ENCODE data around the gene CCDC159. TPM values are rescaled to one million over a fixed set of nuclear protein-coding genes. Genes with fewer than 3 reads are reported as not detected.
A peak's percentile ranks its signal among the peaks of the same experiment; 100 is the strongest.

The CCDC159 gene
- total and polyA plus RNA-seq, 2 of the 13 experiments (the other 11 are each of a cell fraction or from before 2014, with no cell fraction given): 1.7 to 6.3 TPM

- H3K27me3 ChIP-seq (ENCODE audit: control insufficient read depth in 1 of 2, insufficient read depth in 2 of 2, low read length in 2 of 2): no peaks in the 10 kb centered on the region
- peak; percentile 67 for FAIRE-seq
- H3K9me3 ChIP-seq (ENCODE audit: low read length): no peaks in the 10 kb centered on the region
- 22% methylated on average over 17 of the region's 53 CpGs for WGBS (ENCODE audit: low lambda C conversion rate)
- ATAC-seq: peak; percentile 86
- peak within 1 kb of the TSS; percentile 67 to 81 (median 81) for H3K4me3 ChIP-seq (replicated peaks in 1 of 3; ENCODE audit: insufficient read depth in 1 of 3, low read depth in 2 of 3, low read length in 3 of 3)
- H2AFZ ChIP-seq (ENCODE audit: low read length): peak within 1 kb of the TSS; percentile 80
- H3K36me3 ChIP-seq (replicated peaks in 1 of 2; ENCODE audit: control insufficient read depth in 1 of 2, insufficient read depth in 2 of 2, low read length in 2 of 2): peaks cover 0 to 2% of the 10 kb centered on the region in 2 experiments; a peak in 1 of 5 replicates
- no TSS peak for BruUV-seq (replicated peaks)
- DNase-seq (ENCODE audit: low spot score): peak; percentile 71
- no peaks in the 10 kb centered on the region for H3K79me2 ChIP-seq (ENCODE audit: insufficient read depth, low read length)
- peaks cover 35% of the 10 kb centered on the region for H3K4me1 ChIP-seq (ENCODE audit: insufficient read depth, low read length)
- H3K4me2 ChIP-seq (ENCODE audit: low read depth, low read length): peak within 1 kb of the TSS; percentile 97
- in situ Hi-C loops (cut with HindIII; ENCODE audit: extremely low pct_ligation_motif_present, low pct_unique_long_range_greater_than_20kb) (no loop called here), intact Hi-C loops (cut with micrococcal nuclease; ENCODE audit: unreplicated experiment) (no loop called here)
- H3K27ac ChIP-seq (ENCODE audit: extremely low read length, insufficient read depth, low read length): no peak within 1 kb of the TSS
- POLR2A ChIA-PET: interaction anchor here (0.8 to 2.7 kb wide), 4 partner anchors 15 to 102 kb away, joined by 3 to 17 read pairs (median 4); partner anchors contain the start of gene SWSAP1
- CTCF ChIA-PET (ENCODE audit: low intra/inter-chr PET ratio, low total read pairs): no interaction called here
- H3K9ac ChIP-seq (ENCODE audit: insufficient read depth, low read depth, low read length): peak within 1 kb of the TSS; percentile 61; the same call in 1 of the 2 replicates
- H4K20me1 ChIP-seq (ENCODE audit: insufficient read depth, low read length): no peaks in the 10 kb centered on the region
- TF ChIP-seq SNAPC2 (CRISPR knock-in tag; IDR thresholded peaks at IDR 0.05) (no peak), KAT8 (CRISPR knock-in tag; IDR thresholded peaks at IDR 0.05) (0 out of 2 replicates have a peak, but pooled peaks have one; percentile 12), AHR (CRISPR knock-in tag; IDR thresholded peaks at IDR 0.05) (no peak), ZNF274 (CRISPR knock-in tag; IDR thresholded peaks at IDR 0.05) (0 out of 2 replicates have a peak, but pooled peaks have one; percentile 44), SIN3A (IDR thresholded peaks at IDR 0.05; ENCODE audit: borderline replicate concordance, low read depth, low read length) (0 out of 2 replicates have a peak, but pooled peaks have one; percentile 23), E2F2 (CRISPR knock-in tag; IDR thresholded peaks at IDR 0.05; ENCODE audit: borderline replicate concordance) (no peak), PHF8 (CRISPR knock-in tag; IDR thresholded peaks at IDR 0.05) (peak; percentile 64), TFAP4 (IDR thresholded peaks at IDR 0.05; ENCODE audit: borderline replicate concordance, low read depth) (0 out of 2 replicates have a peak, but pooled peaks have one; percentile 4), HOXA5 (CRISPR knock-in tag; IDR thresholded peaks at IDR 0.05) (peak; percentile 46; the same call in 1 of the 2 replicates), MED1 (CRISPR knock-in tag; IDR thresholded peaks at IDR 0.05) (peak; percentile 53; the same call in 1 of the 2 replicates), PAXIP1 (CRISPR knock-in tag; conservative IDR thresholded peaks at IDR 0.05) (peak; percentile 27; the same call in 1 of the 2 replicates)
- TF ChIP-seq, protein P1, sequence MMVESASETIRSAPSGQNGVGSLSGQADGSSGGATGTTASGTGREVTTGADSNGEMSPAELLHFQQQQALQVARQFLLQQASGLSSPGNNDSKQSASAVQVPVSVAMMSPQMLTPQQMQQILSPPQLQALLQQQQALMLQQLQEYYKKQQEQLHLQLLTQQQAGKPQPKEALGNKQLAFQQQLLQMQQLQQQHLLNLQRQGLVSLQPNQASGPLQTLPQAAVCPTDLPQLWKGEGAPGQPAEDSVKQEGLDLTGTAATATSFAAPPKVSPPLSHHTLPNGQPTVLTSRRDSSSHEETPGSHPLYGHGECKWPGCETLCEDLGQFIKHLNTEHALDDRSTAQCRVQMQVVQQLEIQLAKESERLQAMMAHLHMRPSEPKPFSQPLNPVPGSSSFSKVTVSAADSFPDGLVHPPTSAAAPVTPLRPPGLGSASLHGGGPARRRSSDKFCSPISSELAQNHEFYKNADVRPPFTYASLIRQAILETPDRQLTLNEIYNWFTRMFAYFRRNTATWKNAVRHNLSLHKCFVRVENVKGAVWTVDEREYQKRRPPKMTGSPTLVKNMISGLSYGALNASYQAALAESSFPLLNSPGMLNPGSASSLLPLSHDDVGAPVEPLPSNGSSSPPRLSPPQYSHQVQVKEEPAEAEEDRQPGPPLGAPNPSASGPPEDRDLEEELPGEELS (CRISPR knock-in tag; IDR thresholded peaks at IDR 0.05): peak; percentile 47; the same call in 1 of the 2 replicates
- TF ChIP-seq, protein P2, sequence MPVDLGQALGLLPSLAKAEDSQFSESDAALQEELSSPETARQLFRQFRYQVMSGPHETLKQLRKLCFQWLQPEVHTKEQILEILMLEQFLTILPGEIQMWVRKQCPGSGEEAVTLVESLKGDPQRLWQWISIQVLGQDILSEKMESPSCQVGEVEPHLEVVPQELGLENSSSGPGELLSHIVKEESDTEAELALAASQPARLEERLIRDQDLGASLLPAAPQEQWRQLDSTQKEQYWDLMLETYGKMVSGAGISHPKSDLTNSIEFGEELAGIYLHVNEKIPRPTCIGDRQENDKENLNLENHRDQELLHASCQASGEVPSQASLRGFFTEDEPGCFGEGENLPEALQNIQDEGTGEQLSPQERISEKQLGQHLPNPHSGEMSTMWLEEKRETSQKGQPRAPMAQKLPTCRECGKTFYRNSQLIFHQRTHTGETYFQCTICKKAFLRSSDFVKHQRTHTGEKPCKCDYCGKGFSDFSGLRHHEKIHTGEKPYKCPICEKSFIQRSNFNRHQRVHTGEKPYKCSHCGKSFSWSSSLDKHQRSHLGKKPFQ (CRISPR knock-in tag; IDR thresholded peaks at IDR 0.05; ENCODE audit: insufficient replicate concordance): peak; percentile 48
These were observed 6.8 kb upstream of the CCDC159 start, which contains the start of gene RAB3D for GRCh38 chr19:11339254-11340098. Gene RAB3D (minus strand): TSS chr19:11339657. CDS start chr19:11337399, 2,258 bp downstream.
